Measurements from ENCODE around the gene TRIP12.
"Not testable (repeated sequence)": the region's sequence is repeated elsewhere in the genome, so short reads cannot be mapped to it uniquely, and the experiment has no call there.

TRIP12 gene

GRCh38 chr2:229868794-229869193 lies 53.0 kb downstream of the TRIP12 start:
- H3K36me3 ChIP-seq (ENCODE audit: insufficient read depth, low read depth, low read length): peaks cover 5% of the 10 kb centered on the region
- H3K9ac ChIP-seq (ENCODE audit: low read depth, low read length): no peak overlapping the region
- H3K27ac ChIP-seq (ENCODE audit: low read length): no peak overlapping the region
- no peak overlapping the region for H3K4me3 ChIP-seq (ENCODE audit: low read length)
- H3K4me1 ChIP-seq (ENCODE audit: insufficient read depth, low read length): peaks cover 4% of the 10 kb centered on the region; the same call in 1 of the 2 replicates
- no peaks in the 10 kb centered on the region for H3K9me3 ChIP-seq (ENCODE audit: insufficient read depth, low read depth, low read length)
- H3K27me3 ChIP-seq (ENCODE audit: insufficient read depth, low read length): no peaks in the 10 kb centered on the region

DNA sequence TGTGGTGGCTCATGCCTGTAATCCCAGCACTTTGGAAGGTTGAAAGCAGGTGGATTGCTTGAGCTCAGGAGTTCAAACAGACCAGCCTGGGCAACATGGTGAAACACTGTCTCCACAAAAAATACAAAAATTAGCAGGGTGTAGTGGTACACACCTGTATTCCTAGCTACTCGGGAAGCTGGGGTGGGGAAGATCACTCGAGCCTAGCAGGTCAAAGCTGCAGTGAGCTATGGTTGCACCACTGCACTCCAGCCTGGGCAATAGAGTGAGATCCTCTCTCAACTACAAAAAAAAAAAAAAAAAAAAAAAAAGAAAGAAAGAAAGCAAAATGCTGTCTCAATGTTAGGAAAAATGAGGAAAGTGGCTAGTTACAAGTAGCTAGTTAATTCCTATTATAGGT lies 56.8 kb downstream of the TRIP12 start:
- Histone ChIP-seq H3K27ac (ENCODE audit: low read length) (no peak overlapping the region), H3K4me3 (ENCODE audit: low read length) (no peak overlapping the region), H3K27me3 (ENCODE audit: insufficient read depth, low read length) (no peaks in the 10 kb centered on the region), H3K36me3 (ENCODE audit: insufficient read depth, low read depth, low read length) (no peaks in the 10 kb centered on the region), H3K9ac (ENCODE audit: low read depth, low read length) (no peak overlapping the region), H3K9me3 (ENCODE audit: insufficient read depth, low read depth, low read length) (no peaks in the 10 kb centered on the region), H3K4me1 (ENCODE audit: insufficient read depth, low read length) (peaks cover 4% of the 10 kb centered on the region; the same call in 1 of the 2 replicates)

GRCh38 chr2:229861431-229861830 lies 60.4 kb downstream of the TRIP12 start:
- no peaks in the 10 kb centered on the region for H3K9me3 ChIP-seq (ENCODE audit: insufficient read depth, low read depth, low read length)
- no peaks in the 10 kb centered on the region for H3K27me3 ChIP-seq (ENCODE audit: insufficient read depth, low read length)
- H3K4me1 ChIP-seq (ENCODE audit: insufficient read depth, low read length): no peaks in the 10 kb centered on the region
- no peak overlapping the region for H3K9ac ChIP-seq (ENCODE audit: low read depth, low read length)
- peaks cover 30% of the 10 kb centered on the region for H3K36me3 ChIP-seq (ENCODE audit: insufficient read depth, low read depth, low read length)
- H3K4me3 ChIP-seq (ENCODE audit: low read length): no peak overlapping the region
- H3K27ac ChIP-seq (ENCODE audit: low read length): no peak overlapping the region

GRCh38 chr2:229860334-229860733 lies 61.5 kb downstream of the TRIP12 start:
- Histone ChIP-seq H3K9me3 (ENCODE audit: insufficient read depth, low read depth, low read length) (no peaks in the 10 kb centered on the region), H3K27ac (ENCODE audit: low read length) (no peak overlapping the region), H3K36me3 (ENCODE audit: insufficient read depth, low read depth, low read length) (peaks cover 40% of the 10 kb centered on the region), H3K9ac (ENCODE audit: low read depth, low read length) (no peak overlapping the region), H3K4me1 (ENCODE audit: insufficient read depth, low read length) (no peaks in the 10 kb centered on the region), H3K4me3 (ENCODE audit: low read length) (no peak overlapping the region), H3K27me3 (ENCODE audit: insufficient read depth, low read length) (no peaks in the 10 kb centered on the region)

DNA sequence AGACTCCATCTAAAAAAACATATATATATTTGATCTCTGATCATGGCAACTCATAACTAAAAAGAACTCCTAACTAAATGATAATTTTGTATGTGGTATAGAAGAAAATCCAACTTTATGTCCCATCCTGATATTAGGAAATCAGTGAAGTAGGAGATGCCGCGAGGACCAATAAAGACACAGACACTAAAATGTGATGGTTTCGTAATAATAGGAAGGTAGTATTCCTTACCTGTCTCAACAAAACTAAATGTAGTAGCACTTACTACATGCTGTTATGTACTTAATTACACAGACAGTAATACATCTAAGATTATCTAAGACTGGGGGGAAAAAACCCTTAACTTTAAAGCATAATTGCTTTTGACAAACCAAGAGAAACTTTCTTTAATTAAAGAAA lies 63.5 kb downstream of the TRIP12 start:
- Histone ChIP-seq H3K9me3 (ENCODE audit: insufficient read depth, low read depth, low read length) (no peaks in the 10 kb centered on the region), H3K27me3 (ENCODE audit: insufficient read depth, low read length) (no peaks in the 10 kb centered on the region), H3K4me1 (ENCODE audit: insufficient read depth, low read length) (no peaks in the 10 kb centered on the region), H3K36me3 (ENCODE audit: insufficient read depth, low read depth, low read length) (peaks cover 45% of the 10 kb centered on the region), H3K4me3 (ENCODE audit: low read length) (no peak overlapping the region), H3K9ac (ENCODE audit: low read depth, low read length) (no peak overlapping the region), H3K27ac (ENCODE audit: low read length) (no peak overlapping the region)

- H3K4me3 ChIP-seq (ENCODE audit: low read length): no peak overlapping the region
- H3K36me3 ChIP-seq (ENCODE audit: insufficient read depth, low read depth, low read length): peaks cover 45% of the 10 kb centered on the region
- H3K9ac ChIP-seq (ENCODE audit: low read depth, low read length): no peak overlapping the region
- no peaks in the 10 kb centered on the region for H3K9me3 ChIP-seq (ENCODE audit: insufficient read depth, low read depth, low read length)
- no peak overlapping the region for H3K27ac ChIP-seq (ENCODE audit: low read length)
- no peaks in the 10 kb centered on the region for H3K4me1 ChIP-seq (ENCODE audit: insufficient read depth, low read length)
- H3K27me3 ChIP-seq (ENCODE audit: insufficient read depth, low read length): no peaks in the 10 kb centered on the region
Observed at GRCh38 chr2:229857634-229858033, 64.2 kb downstream of the TRIP12 start.

GRCh38 chr2:229856413-229856812 lies 65.4 kb downstream of the TRIP12 start:
- no peak overlapping the region for H3K27ac ChIP-seq (ENCODE audit: low read length)
- H3K9ac ChIP-seq (ENCODE audit: low read depth, low read length): no peak overlapping the region
- H3K9me3 ChIP-seq (ENCODE audit: insufficient read depth, low read depth, low read length): no peaks in the 10 kb centered on the region
- H3K4me3 ChIP-seq (ENCODE audit: low read length): no peak overlapping the region
- H3K4me1 ChIP-seq (ENCODE audit: insufficient read depth, low read length): no peaks in the 10 kb centered on the region
- H3K27me3 ChIP-seq (ENCODE audit: insufficient read depth, low read length): no peaks in the 10 kb centered on the region
- H3K36me3 ChIP-seq (ENCODE audit: insufficient read depth, low read depth, low read length): peaks cover 51% of the 10 kb centered on the region

DNA sequence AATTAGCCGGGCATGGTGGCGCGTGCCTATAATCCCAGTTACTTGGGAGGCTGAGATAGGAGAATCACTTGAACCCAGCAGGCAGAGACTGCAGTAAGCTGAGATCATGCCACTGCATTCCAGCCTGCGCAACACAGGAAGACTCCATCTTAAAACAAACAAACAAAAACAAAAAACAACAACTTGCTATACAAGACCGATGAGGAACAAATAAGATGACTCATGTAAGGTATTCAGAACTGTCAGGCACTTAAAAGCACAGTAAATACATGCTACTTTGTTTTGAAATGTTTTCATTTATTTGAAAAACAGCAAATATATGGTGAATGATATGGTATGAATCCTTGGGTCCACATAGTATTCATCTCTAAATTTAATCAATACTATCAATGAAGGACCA lies 66.7 kb downstream of the TRIP12 start:
- Histone ChIP-seq H3K27me3 (ENCODE audit: insufficient read depth, low read length) (no peaks in the 10 kb centered on the region), H3K9ac (ENCODE audit: low read depth, low read length) (no peak overlapping the region), H3K9me3 (ENCODE audit: insufficient read depth, low read depth, low read length) (no peaks in the 10 kb centered on the region), H3K4me3 (ENCODE audit: low read length) (no peak overlapping the region), H3K27ac (ENCODE audit: low read length) (no peak overlapping the region), H3K36me3 (ENCODE audit: insufficient read depth, low read depth, low read length) (peaks cover 51% of the 10 kb centered on the region), H3K4me1 (ENCODE audit: insufficient read depth, low read length) (no peaks in the 10 kb centered on the region)

DNA sequence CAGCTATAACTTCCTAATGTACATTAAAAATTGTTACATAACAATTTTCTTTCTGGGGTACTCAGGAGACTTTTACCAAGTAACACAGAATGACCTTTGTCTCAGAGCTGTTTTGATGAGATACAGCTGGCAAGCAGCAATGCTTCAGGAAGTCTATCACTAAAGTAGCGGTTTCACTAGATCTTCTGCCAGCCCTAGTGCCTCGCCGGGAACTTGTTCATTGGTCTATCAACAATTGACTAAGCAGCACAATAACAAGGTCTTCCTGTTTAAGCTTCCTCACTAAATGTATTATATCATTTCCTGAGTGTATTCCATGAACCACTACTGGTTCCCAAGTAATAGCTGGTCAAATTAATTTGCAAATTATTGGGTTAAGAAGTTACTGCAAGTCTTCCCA lies 69.2 kb downstream of the TRIP12 start:
- Histone ChIP-seq H3K9me3 (ENCODE audit: insufficient read depth, low read depth, low read length) (no peaks in the 10 kb centered on the region), H3K36me3 (ENCODE audit: insufficient read depth, low read depth, low read length) (peaks cover 32% of the 10 kb centered on the region; the same call in 1 of the 2 replicates), H3K27me3 (ENCODE audit: insufficient read depth, low read length) (no peaks in the 10 kb centered on the region), H3K4me3 (ENCODE audit: low read length) (no peak overlapping the region), H3K4me1 (ENCODE audit: insufficient read depth, low read length) (peaks cover 14% of the 10 kb centered on the region), H3K27ac (ENCODE audit: low read length) (no peak overlapping the region), H3K9ac (ENCODE audit: low read depth, low read length) (no peak overlapping the region)

DNA sequence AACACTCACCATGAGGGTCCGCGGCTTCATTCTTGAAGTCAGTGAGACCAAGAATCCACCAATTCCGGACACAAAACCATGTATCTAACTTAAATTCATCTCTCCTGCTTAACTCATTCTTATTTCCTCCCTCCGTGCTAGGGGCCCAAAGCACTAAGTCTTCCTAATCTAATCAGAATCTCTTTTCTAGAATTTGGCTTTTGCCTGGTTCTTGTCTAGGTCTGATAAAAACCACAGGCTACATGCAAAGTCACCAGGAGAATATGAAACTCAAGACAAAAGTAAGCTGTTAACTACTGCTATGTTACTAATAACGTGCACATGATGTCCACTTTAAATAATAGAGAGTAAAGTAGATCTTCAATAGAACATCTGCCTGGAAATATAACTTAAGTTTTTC lies 69.9 kb downstream of the TRIP12 start:
- H3K4me1 ChIP-seq (ENCODE audit: insufficient read depth, low read length): peaks cover 14% of the 10 kb centered on the region
- H3K9me3 ChIP-seq (ENCODE audit: insufficient read depth, low read depth, low read length): no peaks in the 10 kb centered on the region
- H3K4me3 ChIP-seq (ENCODE audit: low read length): no peak overlapping the region
- H3K27ac ChIP-seq (ENCODE audit: low read length): no peak overlapping the region
- H3K27me3 ChIP-seq (ENCODE audit: insufficient read depth, low read length): no peaks in the 10 kb centered on the region
- H3K9ac ChIP-seq (ENCODE audit: low read depth, low read length): no peak overlapping the region
- H3K36me3 ChIP-seq (ENCODE audit: insufficient read depth, low read depth, low read length): peaks cover 30% of the 10 kb centered on the region; the same call in 1 of the 2 replicates

GRCh38 chr2:229850355-229851275 lies 71.2 kb downstream of the TRIP12 start:
- H3K9ac ChIP-seq (ENCODE audit: low read depth, low read length); H3K9me3 ChIP-seq (ENCODE audit: insufficient read depth, low read depth, low read length); H3K4me3 ChIP-seq (ENCODE audit: low read length); H3K27ac ChIP-seq (ENCODE audit: low read length); H3K27me3 ChIP-seq (ENCODE audit: insufficient read depth, low read length): not testable (repeated sequence)
- Histone ChIP-seq H3K4me1 (ENCODE audit: insufficient read depth, low read length) (peaks cover 14% of the 10 kb centered on the region), H3K36me3 (ENCODE audit: insufficient read depth, low read depth, low read length) (peaks cover 20% of the 10 kb centered on the region; the same call in 1 of the 2 replicates)

GRCh38 chr2:229849073-229849472 lies 72.7 kb downstream of the TRIP12 start:
- peaks cover 17% of the 10 kb centered on the region for H3K36me3 ChIP-seq (ENCODE audit: insufficient read depth, low read depth, low read length)
- no peak overlapping the region for H3K27ac ChIP-seq (ENCODE audit: low read length)
- H3K27me3 ChIP-seq (ENCODE audit: insufficient read depth, low read length): no peaks in the 10 kb centered on the region
- H3K4me1 ChIP-seq (ENCODE audit: insufficient read depth, low read length): peaks cover 14% of the 10 kb centered on the region
- no peak overlapping the region for H3K4me3 ChIP-seq (ENCODE audit: low read length)
- no peak overlapping the region for H3K9ac ChIP-seq (ENCODE audit: low read depth, low read length)
- no peaks in the 10 kb centered on the region for H3K9me3 ChIP-seq (ENCODE audit: insufficient read depth, low read depth, low read length)

Data from iPS-20b (cell line).